HG03135 (cell line): ENCODE measurements around the gene COL20A1.

Source experiments
- ATAC-seq: cut with Tn5 transposase; IDR thresholded peaks from one replicate; pipeline ENCODE4 v1.9.1; 2021; ENCODE audit warnings: mild to moderate bottlenecking, moderate library complexity; ENCODE audit not compliant: unreplicated experiment

Gene COL20A1

GRCh38 chr20:63260521-63260920 is 32.5 kb upstream of the COL20A1 start:
- no peak for ATAC-seq

DNA sequence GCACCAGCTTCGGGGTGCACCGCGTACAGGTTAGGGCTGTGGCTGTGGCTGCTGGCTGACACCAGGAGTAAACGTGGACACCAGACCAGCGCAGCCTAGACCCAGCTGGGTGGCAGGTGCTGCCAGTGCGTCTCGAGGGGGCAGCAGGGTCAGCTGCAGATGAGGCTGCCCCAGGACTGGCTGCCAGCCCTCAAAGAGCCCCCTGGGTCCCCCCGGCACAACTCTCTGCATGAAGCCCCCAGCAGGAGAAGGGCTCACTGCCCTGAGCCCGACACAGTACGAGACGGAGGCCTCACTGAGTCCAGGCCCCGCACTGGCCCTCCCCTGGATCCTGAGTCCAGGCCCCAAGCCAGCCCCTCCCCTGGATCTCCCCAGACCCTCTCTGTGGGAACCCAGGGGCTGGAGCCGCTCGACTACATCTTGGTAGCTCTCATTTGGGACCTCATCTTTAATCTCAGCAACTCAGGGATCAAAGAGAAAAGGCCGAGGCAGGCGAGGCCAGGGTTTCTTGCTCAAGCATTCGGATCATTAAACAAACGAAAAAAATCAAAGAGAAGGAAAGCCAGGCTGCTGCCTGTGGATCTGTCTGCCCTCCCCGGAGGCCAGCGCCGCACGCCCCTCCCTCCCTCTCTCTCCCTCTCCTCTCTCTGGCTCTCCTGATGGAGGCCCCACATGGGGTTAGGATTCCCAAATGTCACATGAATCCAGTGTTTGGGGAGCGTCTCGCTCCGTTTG is 31.8 kb upstream of the COL20A1 start:
- no peak for ATAC-seq

GRCh38 chr20:63261795-63262528 is 31.0 kb upstream of the COL20A1 start:
- no peak for ATAC-seq

DNA sequence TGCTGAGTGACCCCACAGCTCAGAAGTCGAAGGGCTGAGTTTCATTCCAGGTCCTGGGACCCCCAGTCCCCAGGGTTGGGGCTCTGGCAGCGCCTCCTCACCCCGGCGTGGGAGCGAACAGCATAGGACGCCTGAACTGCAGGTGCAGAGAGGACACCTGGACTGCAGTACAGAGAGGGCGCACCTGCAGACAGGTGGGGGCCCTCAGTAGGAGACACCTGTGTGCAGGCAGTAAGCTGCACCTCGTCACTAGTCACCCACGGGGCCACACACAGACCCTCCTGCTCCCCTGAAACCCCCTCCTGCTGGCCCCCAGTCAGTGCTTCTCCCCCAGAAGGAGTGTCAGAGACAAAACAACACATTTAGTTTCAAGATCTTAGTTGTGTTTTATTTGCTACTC is 30.1 kb upstream of the COL20A1 start:
- ATAC-seq = no peak

DNA sequence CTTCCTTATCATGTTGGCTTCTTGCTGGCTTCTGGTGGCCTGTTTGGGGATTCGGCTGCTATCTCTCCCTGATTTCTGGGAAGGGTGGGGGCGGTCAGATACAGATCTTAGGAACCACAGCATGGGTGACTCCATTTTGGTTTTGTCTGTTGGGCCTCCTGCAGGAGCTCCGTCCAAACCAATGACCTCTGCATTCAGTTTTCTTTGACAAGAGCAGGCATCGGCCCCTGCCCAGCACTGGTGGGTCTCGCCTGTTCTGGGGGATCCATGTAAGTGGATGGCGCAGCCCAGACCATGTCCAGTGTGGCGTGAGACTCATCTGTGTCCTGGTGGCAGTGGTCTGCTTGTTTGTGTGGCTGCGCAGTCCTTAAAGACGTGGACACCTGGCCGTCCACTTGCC is 29.0 kb upstream of the COL20A1 start:
- ATAC-seq = no peak

GRCh38 chr20:63264519-63264918 is 28.5 kb upstream of the COL20A1 start:
- no peak for ATAC-seq

- ATAC-seq = no peak
These were observed 27.0 kb upstream of the COL20A1 start for GRCh38 chr20:63265891-63266515.

DNA sequence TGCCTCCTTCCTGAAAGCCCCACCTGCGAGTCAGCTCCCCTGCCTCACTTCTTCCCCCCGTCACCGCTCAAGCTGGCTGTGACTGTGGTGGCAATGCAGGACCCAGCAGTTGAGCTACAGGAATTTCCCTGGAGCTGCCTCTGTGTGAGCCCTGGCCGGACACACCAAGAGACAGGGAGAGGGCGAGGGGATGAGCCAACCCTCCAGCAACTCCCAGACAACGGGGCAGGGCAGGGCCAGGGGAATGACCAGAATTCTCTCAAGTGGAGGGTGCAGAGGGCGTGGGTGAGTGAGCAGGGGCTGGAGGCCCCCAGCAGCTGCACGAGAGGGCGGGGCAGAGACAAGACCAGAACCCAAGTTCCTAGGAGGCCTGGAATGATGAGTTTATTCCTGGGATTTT is 25.3 kb upstream of the COL20A1 start:
- ATAC-seq = no peak

GRCh38 chr20:63268256-63268655 is 24.7 kb upstream of the COL20A1 start:
- ATAC-seq = no peak

GRCh38 chr20:63268671-63269439 is 24.1 kb upstream of the COL20A1 start:
- ATAC-seq = no peak

- ATAC-seq = no peak
These were observed 23.3 kb upstream of the COL20A1 start for GRCh38 chr20:63269724-63270123.

DNA sequence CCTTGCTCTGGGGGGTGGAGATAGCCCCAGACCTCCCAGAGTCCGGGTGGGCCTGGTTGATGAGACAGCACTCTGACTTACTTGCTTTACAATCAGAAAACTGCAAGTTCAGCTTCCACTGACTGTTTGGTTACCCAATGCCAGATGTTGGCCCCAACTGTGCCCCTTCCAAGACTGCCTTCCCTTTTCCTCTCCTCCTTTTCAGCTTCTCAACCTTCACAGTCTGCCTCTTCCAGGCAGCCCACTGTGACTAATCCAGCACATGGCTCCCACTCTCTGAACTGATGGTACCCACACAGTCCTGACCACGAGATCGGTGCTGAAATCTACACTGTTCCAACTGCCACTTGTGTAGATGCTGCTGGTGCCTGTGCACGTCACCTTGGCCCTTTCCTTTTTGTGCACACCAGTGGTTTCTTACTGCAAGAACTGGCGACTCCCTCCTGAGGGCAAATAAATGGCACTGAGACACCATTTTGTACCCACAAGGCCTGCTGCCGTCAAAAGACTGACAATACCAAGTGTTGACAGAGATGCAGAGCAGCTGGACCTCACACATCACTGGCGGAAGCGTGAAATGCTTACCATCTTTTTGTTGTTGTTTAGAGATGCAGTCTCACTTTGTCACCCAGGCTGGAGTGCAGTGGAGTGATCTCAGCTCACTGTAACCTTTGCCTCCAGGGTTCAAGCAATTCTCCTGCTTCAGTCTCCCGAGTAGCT is 22.2 kb upstream of the COL20A1 start:
- no peak for ATAC-seq

DNA sequence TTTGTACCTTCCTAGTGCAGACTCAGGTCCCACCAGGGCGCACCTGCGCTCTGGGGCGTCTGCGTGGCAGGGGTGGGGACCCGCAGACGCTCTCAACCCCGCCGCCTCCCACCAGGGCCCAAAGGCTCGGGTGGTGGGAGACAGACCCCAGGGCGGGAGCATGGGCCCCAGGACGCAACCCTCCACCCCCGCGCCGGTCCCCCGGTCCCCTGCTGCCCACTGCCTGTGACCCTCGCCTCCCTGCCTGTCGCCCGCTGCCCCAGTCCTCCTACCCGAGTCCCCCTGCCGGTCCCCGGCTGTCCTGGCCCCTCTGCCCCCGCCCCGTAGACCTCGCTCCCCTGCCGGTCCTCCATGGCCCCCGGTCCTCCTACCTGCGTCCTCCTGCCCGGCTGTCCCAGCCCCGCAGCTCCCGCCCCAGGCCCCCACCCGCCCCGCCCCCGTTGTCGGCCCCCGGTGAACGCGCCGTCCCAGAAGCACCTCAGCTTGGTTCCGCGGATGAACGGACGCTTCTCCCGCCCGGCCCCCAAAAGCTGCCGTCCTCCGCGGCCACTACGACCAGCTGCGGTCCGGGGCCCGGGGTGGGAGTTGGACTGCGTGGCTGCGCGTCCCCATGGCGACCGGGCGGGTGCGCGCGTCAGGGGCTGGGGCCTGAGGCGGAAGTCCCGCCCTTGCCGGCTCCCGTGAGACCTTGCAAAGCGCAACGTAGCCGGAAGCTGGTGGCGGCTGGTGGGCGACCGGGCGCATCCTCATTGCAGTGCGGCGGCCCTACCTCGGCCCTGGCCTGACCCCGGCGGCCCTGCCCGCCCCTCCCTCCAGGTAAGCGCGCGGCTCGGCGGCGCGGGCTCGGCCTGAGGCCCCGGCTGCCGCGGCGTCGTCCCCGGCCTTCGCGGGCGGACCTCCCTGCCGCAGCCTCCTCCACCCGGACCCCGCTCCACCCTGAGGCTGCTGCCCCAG is 20.6 kb upstream of the COL20A1 start, which contains the start of gene ARFGAP1:
Gene ARFGAP1, plus strand, starts transcription at position 709 of the 954 bp plus-strand sequence. CDS start 2,768 bp downstream, outside the sequence.
- ATAC-seq = peak; percentile 87

- ATAC-seq = no peak
These were observed 19.9 kb upstream of the COL20A1 start for GRCh38 chr20:63273059-63273579.

- ATAC-seq = no peak
These were observed 19.2 kb upstream of the COL20A1 start for GRCh38 chr20:63273635-63274380.

GRCh38 chr20:63274381-63275228 is 18.4 kb upstream of the COL20A1 start:
- no peak for ATAC-seq

GRCh38 chr20:63275825-63276224 is 17.2 kb upstream of the COL20A1 start:
- ATAC-seq = no peak
